Measurements from ENCODE around the gene ZNF782. TPM values are rescaled to one million over a fixed set of nuclear protein-coding genes. Genes with fewer than 3 reads are reported as not detected.

The ZNF782 gene
- total and polyA plus RNA-seq, 2 donors (not counting 1 experiment from before 2014, with no cell fraction given): 2.7 to 14.6 TPM

- H3K4me2 ChIP-seq (replicated peaks; ENCODE audit: low read depth, low read length, poor library complexity, severe bottlenecking): no peak overlapping the region
- no peaks in the 10 kb centered on the region for H3K4me1 ChIP-seq (ENCODE audit: control insufficient read depth in 2 of 2, insufficient read depth in 2 of 2, low read length in 2 of 2)
- Mint-ChIP-seq H3K27me3 (no peaks in the 10 kb centered on the region), H3K4me1 (no peaks in the 10 kb centered on the region), H3K4me3 (no peak overlapping the region), H3K9me3 (ENCODE audit: insufficient read depth) (peaks cover 3% of the 10 kb centered on the region), H3K27ac (no peak overlapping the region)
- DNase-seq (no peak), ATAC-seq (ENCODE audit: low read depth) (no peak)
- H4K20me1 ChIP-seq (ENCODE audit: control insufficient read depth, insufficient read depth, low read length, poor library complexity, severe bottlenecking): no peaks in the 10 kb centered on the region
- no peak overlapping the region for H3K4me3 ChIP-seq (ENCODE audit: control extremely low read depth in 1 of 5, extremely low read depth in 1 of 5, insufficient read depth in 1 of 5, low read depth in 2 of 5, low read length in 4 of 5)
- 100% methylated on average over 5 of the region's 7 CpGs for WGBS (ENCODE audit: insufficient coverage)
- H2AFZ ChIP-seq (ENCODE audit: insufficient read depth, low read depth, low read length, poor library complexity, severe bottlenecking): no peak overlapping the region
- no peaks in the 10 kb centered on the region for H3K36me3 ChIP-seq (replicated peaks in 1 of 2; ENCODE audit: control extremely low read depth in 1 of 2, control insufficient read depth in 1 of 2, extremely low read depth in 1 of 2, insufficient read depth in 2 of 2, low read length in 1 of 2)
- H3K27ac ChIP-seq (ENCODE audit: low read length in 2 of 2): no peak overlapping the region
- no peaks in the 10 kb centered on the region for H3K79me2 ChIP-seq (ENCODE audit: control insufficient read depth, insufficient read depth, low read length)
- intact Hi-C loops (cut with micrococcal nuclease): no loop called here
- POLR2A ChIA-PET: no interaction called here
- CTCF ChIA-PET: no interaction called here
- no peaks in the 10 kb centered on the region for H3K27me3 ChIP-seq (replicated peaks in 1 of 4; ENCODE audit: control extremely low read depth in 1 of 4, control insufficient read depth in 3 of 4, insufficient read depth in 4 of 4, low read length in 3 of 4)
- H3K9me3 ChIP-seq (ENCODE audit: control extremely low read depth in 1 of 3, control insufficient read depth in 2 of 3, insufficient read depth in 1 of 3, low read length in 2 of 3): no peaks in the 10 kb centered on the region
- no peak overlapping the region for H3K9ac ChIP-seq (ENCODE audit: low read length)
- TF ChIP-seq EZH2 (IDR thresholded peaks at IDR 0.05; ENCODE audit: borderline replicate concordance, insufficient read depth, low read depth, low read length, poor library complexity, severe bottlenecking): no peak
- TF ChIP-seq CTCF (IDR thresholded peaks at IDR 0.05): no peak
These were observed 37.8 kb upstream of the ZNF782 start for GRCh38 chr9:96892131-96892530.

GRCh38 chr9:96888591-96888990, 34.3 kb upstream of the ZNF782 start:
- H2AFZ ChIP-seq (ENCODE audit: insufficient read depth, low read depth, low read length, poor library complexity, severe bottlenecking): no peak overlapping the region
- ChIA-PET CTCF (interaction anchor here (0.8 to 1.6 kb wide), 2 partner anchors 14 to 31 kb away, joined by 3 to 6 read pairs; no protein-coding TSS in a partner anchor), POLR2A (no interaction called here)
- intact Hi-C loops (cut with micrococcal nuclease): no loop called here
- H3K4me1 ChIP-seq (ENCODE audit: control insufficient read depth in 2 of 2, insufficient read depth in 2 of 2, low read length in 2 of 2): no peaks in the 10 kb centered on the region
- H3K9ac ChIP-seq (ENCODE audit: low read length): no peak overlapping the region
- H3K36me3 ChIP-seq (replicated peaks in 1 of 2; ENCODE audit: control extremely low read depth in 1 of 2, control insufficient read depth in 1 of 2, extremely low read depth in 1 of 2, insufficient read depth in 2 of 2, low read length in 1 of 2): no peaks in the 10 kb centered on the region
- TF ChIP-seq CTCF (IDR thresholded peaks at IDR 0.05) (no peak), EZH2 (IDR thresholded peaks at IDR 0.05; ENCODE audit: borderline replicate concordance, insufficient read depth, low read depth, low read length, poor library complexity, severe bottlenecking) (no peak)
- no peak overlapping the region for H3K4me3 ChIP-seq (ENCODE audit: control extremely low read depth in 1 of 5, extremely low read depth in 1 of 5, insufficient read depth in 1 of 5, low read depth in 2 of 5, low read length in 4 of 5)
- peaks cover 0 to 4% (median 0%) of the 10 kb centered on the region in 3 donors for H3K9me3 ChIP-seq (ENCODE audit: control extremely low read depth in 1 of 3, control insufficient read depth in 2 of 3, insufficient read depth in 1 of 3, low read length in 2 of 3)
- Mint-ChIP-seq H3K4me3 (no peak overlapping the region), H3K27me3 (no peaks in the 10 kb centered on the region), H3K9me3 (ENCODE audit: insufficient read depth) (no peaks in the 10 kb centered on the region), H3K27ac (no peak overlapping the region), H3K4me1 (peaks cover 1% of the 10 kb centered on the region)
- no peak for ATAC-seq (ENCODE audit: low read depth)
- H4K20me1 ChIP-seq (ENCODE audit: control insufficient read depth, insufficient read depth, low read length, poor library complexity, severe bottlenecking): no peaks in the 10 kb centered on the region
- WGBS (ENCODE audit: insufficient coverage): 95% methylated on average over 4 of the region's 4 CpGs
- H3K27me3 ChIP-seq (replicated peaks in 1 of 4; ENCODE audit: control extremely low read depth in 1 of 4, control insufficient read depth in 3 of 4, insufficient read depth in 4 of 4, low read length in 3 of 4): no peaks in the 10 kb centered on the region
- DNase-seq: no peak
- no peak overlapping the region for H3K4me2 ChIP-seq (replicated peaks; ENCODE audit: low read depth, low read length, poor library complexity, severe bottlenecking)
- H3K27ac ChIP-seq (ENCODE audit: low read length in 2 of 2): no peak overlapping the region
- H3K79me2 ChIP-seq (ENCODE audit: control insufficient read depth, insufficient read depth, low read length): no peaks in the 10 kb centered on the region

Data from B cell (primary cell).